22Rv1 (cell line): ENCODE results near the gene KXD1.

ENCODE experiments used
- ZFX ChIP-seq: fragments of 450-650 bp; IDR thresholded peaks from 2 replicates; pipeline ENCODE4 v1.6.1; 2017; ENCODE audit warnings: antibody characterized with exemption, borderline replicate concordance
- TF ChIP-seq, protein P1 (sequence below): fragments of 450-650 bp; IDR thresholded peaks from 2 replicates; pipeline ENCODE4 v1.5.1; 2017; ENCODE audit warnings: mild to moderate bottlenecking

- TF ChIP-seq, protein P1, sequence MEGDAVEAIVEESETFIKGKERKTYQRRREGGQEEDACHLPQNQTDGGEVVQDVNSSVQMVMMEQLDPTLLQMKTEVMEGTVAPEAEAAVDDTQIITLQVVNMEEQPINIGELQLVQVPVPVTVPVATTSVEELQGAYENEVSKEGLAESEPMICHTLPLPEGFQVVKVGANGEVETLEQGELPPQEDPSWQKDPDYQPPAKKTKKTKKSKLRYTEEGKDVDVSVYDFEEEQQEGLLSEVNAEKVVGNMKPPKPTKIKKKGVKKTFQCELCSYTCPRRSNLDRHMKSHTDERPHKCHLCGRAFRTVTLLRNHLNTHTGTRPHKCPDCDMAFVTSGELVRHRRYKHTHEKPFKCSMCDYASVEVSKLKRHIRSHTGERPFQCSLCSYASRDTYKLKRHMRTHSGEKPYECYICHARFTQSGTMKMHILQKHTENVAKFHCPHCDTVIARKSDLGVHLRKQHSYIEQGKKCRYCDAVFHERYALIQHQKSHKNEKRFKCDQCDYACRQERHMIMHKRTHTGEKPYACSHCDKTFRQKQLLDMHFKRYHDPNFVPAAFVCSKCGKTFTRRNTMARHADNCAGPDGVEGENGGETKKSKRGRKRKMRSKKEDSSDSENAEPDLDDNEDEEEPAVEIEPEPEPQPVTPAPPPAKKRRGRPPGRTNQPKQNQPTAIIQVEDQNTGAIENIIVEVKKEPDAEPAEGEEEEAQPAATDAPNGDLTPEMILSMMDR = no peak
- TF ChIP-seq ZFX = no peak
These were observed 44.2 kb downstream of the KXD1 start for GRCh38 chr19:18601875-18602274.
